Activated naive CD8-positive, alpha-beta T cell treated with anti-CD3 and anti-CD28 coated beads for 36 hours (primary cell): ENCODE results near the gene GUCA2A. TPM values are rescaled to one million over a fixed set of nuclear protein-coding genes. Genes with fewer than 3 reads are reported as not detected.
A peak's percentile ranks its signal among the peaks of the same experiment; 100 is the strongest.

ENCODE experiments used
- DNase-seq: peaks from one replicate; pipeline ENCODE4 v3.0.0; 2021
- H3K27ac Mint-ChIP-seq: one replicate; pipeline ENCODE4 v1.8.0; 2022; ENCODE audit warnings: mild to moderate bottlenecking, moderate library complexity, mixed read lengths
- H3K27me3 Mint-ChIP-seq: one replicate; pipeline ENCODE4 v1.8.0; 2022; ENCODE audit warnings: mild to moderate bottlenecking, mixed read lengths
- H3K36me3 Mint-ChIP-seq: one replicate; pipeline ENCODE4 v1.8.0; 2021; ENCODE audit warnings: mild to moderate bottlenecking, mixed read lengths
- H3K4me1 Mint-ChIP-seq: one replicate; pipeline ENCODE4 v1.8.0; 2021; ENCODE audit warnings: mixed read lengths
- H3K4me3 Mint-ChIP-seq: one replicate; pipeline ENCODE4 v1.8.0; 2022; ENCODE audit warnings: mild to moderate bottlenecking, moderate library complexity, mixed read lengths
- H3K9me3 Mint-ChIP-seq: one replicate; pipeline ENCODE4 v1.8.0; 2022; ENCODE audit warnings: mixed read lengths
- total RNA-seq, 2 experiments: library from RNA; stranded (reverse); gene quantifications; one replicate each; pipeline ENCODE4 v1.2.3, GENCODE V29; 2021

The GUCA2A gene
- total RNA-seq, 2 experiments from 2014 or later = not detected

DNA sequence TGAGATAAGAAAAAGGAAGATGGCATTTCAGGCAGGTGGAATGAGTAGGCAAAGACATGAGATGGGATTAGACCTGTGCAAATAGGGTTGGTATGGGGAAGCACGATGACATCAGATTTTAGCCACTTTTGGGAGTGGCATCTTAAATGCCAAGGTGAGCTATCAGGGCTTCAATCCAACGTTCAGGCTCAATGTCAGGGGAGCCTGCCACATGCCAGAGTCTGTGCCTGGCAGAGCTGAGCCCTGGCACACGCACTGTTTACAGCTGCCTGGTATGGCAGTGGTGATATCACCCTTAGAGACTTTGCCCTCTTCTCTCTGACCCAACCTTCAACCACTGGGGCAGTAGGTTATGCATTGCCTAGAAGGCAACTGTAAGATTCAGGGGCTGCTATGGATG is 12.4 kb downstream of the GUCA2A start:
- Mint-ChIP-seq H3K4me3 (no peak overlapping the region), H3K36me3 (no peaks in the 10 kb centered on the region), H3K4me1 (no peaks in the 10 kb centered on the region), H3K27ac (no peak overlapping the region), H3K9me3 (no peaks in the 10 kb centered on the region), H3K27me3 (peaks cover 5% of the 10 kb centered on the region)
- DNase-seq = no peak

DNA sequence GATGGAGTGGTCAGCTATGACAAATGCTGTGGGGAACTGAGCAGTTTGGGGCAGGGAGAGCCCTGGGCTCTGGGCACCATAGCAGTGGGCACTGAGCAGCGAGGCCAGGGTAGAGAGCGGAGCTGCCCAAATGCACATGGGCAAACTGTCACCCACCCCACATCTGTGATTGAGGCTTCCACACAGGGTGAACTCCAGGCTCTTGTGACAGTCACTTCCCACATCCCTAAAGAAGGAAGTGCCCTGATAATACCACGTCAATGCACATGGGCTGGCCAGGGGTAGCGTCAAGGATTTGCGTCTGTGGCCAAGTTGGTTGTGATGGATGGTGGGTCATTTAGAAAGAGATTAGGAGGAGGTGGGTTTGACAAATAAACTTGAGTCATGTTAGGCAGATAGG is 13.9 kb downstream of the GUCA2A start:
- H3K27me3 Mint-ChIP-seq = peaks cover 5% of the 10 kb centered on the region
- H3K36me3 Mint-ChIP-seq = no peaks in the 10 kb centered on the region
- DNase-seq = no peak
- no peak overlapping the region for H3K27ac Mint-ChIP-seq
- no peaks in the 10 kb centered on the region for H3K9me3 Mint-ChIP-seq
- no peak overlapping the region for H3K4me3 Mint-ChIP-seq
- no peaks in the 10 kb centered on the region for H3K4me1 Mint-ChIP-seq

DNA sequence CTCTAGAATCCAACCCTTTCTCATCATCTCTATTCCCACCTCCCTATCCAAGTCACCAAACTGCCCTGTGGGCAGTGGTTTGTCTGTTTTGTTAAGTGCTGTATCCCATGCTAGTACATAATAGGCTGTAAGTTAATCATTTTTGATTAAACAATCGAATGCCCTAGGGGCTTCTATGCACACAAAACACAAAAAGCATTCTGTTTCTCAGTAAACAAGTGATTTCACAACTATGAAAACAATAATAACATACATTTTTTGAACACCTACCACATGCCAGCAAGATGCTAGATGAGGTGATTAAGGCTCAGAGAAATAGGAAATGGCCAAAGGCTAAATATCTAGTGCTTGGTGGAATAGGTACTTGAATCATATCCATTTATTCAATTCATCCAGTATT is 16.4 kb downstream of the GUCA2A start:
- no peaks in the 10 kb centered on the region for H3K36me3 Mint-ChIP-seq
- H3K27me3 Mint-ChIP-seq = peaks cover 17% of the 10 kb centered on the region
- no peak overlapping the region for H3K4me3 Mint-ChIP-seq
- no peak for DNase-seq
- peaks cover 5% of the 10 kb centered on the region for H3K4me1 Mint-ChIP-seq
- no peaks in the 10 kb centered on the region for H3K9me3 Mint-ChIP-seq
- H3K27ac Mint-ChIP-seq = no peak overlapping the region

DNA sequence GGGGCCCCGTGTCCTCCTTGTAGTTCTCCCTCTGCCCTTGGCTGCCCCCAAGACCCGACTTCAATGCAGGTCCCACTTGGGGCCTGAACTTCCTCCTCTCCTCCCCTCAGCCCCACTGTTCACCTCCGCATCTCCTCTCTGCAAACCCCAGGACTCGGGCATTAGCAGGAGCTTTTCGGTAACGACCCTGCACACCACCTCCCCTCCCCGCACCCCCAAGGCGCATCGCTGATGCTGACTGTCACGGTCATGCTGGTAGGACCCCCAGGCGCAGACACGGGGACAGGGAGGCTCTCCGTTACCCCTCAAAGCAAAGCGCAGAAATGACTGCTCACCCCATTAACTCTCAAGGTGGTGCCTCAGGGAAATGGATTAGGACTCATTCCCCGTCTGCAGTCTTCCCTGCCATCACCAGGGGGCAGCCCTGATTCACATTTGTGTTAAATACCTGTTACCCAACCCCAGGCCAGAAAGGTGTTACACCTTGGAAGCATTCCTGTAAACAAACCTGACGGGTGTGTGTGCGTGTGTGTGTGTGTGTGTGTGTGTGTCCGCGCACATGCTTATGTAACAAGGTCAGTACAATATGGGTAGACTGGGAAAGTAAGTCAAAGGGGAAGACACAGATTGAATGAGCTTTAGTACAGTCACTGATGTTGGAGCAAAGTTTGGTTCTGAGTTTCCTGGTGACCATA is 17.8 kb downstream of the GUCA2A start:
- Mint-ChIP-seq H3K27ac (no peak overlapping the region), H3K4me1 (peaks cover 6% of the 10 kb centered on the region), H3K27me3 (peaks cover 17% of the 10 kb centered on the region), H3K36me3 (no peaks in the 10 kb centered on the region), H3K4me3 (no peak overlapping the region), H3K9me3 (no peaks in the 10 kb centered on the region)
- peak; percentile 67 for DNase-seq

DNA sequence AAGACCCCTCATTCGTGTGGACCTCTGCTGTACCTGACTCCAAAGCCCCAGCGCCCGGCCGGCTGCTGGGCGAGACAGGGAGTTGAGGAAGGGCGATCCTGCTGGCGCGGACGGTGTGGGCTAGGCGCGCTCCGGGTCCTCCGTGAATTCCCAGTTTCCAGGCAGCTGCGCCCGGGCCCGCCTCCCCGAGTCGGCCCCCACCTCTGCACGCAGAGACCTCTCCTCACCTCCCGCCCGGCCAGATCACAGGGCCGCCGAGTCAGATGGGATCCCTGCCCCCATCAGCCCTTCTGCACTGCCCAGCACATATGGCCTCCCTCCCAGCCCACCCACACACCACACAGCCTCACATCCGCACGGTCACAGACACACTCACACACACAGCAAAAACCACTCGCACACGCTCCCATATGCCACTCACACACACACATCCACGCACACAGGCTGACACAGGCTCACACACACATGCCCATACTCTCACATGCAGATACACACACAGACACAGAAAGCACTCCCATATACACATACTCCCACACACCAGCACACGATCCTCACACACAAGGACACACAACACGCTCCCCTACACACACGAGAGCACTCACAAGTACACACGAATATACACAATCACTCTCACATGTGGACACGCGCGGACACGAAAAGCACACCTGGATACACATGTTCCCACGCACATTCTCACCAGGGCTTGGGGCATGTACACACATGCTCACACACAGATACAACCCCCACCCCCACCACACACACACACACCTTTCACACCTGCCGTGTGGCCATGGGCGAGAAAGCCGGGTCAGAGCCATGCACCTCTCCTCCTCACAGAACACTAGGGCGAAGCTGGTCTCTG is 18.6 kb downstream of the GUCA2A start:
- no peaks in the 10 kb centered on the region for H3K9me3 Mint-ChIP-seq
- no peaks in the 10 kb centered on the region for H3K36me3 Mint-ChIP-seq
- H3K4me3 Mint-ChIP-seq = no peak overlapping the region
- peaks cover 17% of the 10 kb centered on the region for H3K27me3 Mint-ChIP-seq
- H3K4me1 Mint-ChIP-seq = peaks cover 6% of the 10 kb centered on the region
- DNase-seq = no peak
- no peak overlapping the region for H3K27ac Mint-ChIP-seq

DNA sequence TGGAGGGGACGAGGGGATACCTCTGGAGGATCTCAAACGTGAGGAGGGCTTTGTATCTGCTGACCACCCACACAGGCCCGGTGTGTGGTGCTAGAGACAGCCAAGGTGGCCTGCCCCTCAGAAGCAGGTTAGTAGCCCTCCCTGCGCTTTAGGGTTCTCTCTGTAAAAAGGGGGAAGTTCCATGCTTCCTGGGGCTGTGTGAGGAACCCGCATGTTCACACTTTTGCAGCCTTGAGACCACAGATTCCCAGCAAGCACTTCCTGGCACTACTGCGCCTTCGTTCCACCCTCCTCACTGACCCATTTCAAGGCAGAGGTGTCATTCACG is 19.2 kb downstream of the GUCA2A start:
- no peaks in the 10 kb centered on the region for H3K9me3 Mint-ChIP-seq
- H3K4me3 Mint-ChIP-seq = no peak overlapping the region
- peaks cover 16% of the 10 kb centered on the region for H3K27me3 Mint-ChIP-seq
- H3K36me3 Mint-ChIP-seq = no peaks in the 10 kb centered on the region
- DNase-seq = no peak
- H3K4me1 Mint-ChIP-seq = peaks cover 6% of the 10 kb centered on the region
- no peak overlapping the region for H3K27ac Mint-ChIP-seq

DNA sequence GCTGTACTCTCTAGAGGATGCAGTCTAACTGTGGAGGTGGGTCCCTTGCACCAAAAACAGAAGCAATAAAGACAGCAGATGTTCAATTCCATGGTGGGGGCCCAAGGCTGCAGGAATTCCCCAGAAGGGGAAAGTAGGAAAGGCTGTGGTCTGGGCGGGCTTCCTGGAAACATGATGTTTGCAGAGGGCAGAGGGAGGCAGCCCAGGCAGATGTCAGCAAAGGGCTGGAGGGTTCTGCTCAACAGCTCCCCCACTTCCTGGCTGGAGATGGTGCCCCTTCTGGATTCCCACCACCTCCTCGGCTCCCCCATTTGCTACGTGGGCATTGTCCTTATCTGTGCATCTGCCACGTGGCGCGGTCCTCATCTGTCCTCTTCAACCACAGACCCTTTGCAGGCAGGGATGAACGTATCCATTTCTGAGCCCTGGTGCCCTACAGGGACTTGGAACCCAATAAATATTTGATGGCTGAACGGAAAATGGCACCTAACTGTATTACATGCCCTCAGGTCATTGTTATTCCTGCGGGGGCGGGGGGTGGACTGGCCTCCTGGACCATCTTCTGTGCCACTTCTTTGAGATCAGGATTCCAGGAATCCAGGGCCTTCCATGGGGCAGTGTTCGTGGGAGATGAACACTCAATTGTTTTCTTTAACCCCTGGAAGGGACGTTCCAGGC is 19.7 kb downstream of the GUCA2A start:
- peaks cover 12% of the 10 kb centered on the region for H3K27me3 Mint-ChIP-seq
- H3K4me1 Mint-ChIP-seq = peaks cover 6% of the 10 kb centered on the region
- no peak overlapping the region for H3K27ac Mint-ChIP-seq
- H3K36me3 Mint-ChIP-seq = no peaks in the 10 kb centered on the region
- H3K9me3 Mint-ChIP-seq = no peaks in the 10 kb centered on the region
- no peak overlapping the region for H3K4me3 Mint-ChIP-seq
- no peak for DNase-seq

DNA sequence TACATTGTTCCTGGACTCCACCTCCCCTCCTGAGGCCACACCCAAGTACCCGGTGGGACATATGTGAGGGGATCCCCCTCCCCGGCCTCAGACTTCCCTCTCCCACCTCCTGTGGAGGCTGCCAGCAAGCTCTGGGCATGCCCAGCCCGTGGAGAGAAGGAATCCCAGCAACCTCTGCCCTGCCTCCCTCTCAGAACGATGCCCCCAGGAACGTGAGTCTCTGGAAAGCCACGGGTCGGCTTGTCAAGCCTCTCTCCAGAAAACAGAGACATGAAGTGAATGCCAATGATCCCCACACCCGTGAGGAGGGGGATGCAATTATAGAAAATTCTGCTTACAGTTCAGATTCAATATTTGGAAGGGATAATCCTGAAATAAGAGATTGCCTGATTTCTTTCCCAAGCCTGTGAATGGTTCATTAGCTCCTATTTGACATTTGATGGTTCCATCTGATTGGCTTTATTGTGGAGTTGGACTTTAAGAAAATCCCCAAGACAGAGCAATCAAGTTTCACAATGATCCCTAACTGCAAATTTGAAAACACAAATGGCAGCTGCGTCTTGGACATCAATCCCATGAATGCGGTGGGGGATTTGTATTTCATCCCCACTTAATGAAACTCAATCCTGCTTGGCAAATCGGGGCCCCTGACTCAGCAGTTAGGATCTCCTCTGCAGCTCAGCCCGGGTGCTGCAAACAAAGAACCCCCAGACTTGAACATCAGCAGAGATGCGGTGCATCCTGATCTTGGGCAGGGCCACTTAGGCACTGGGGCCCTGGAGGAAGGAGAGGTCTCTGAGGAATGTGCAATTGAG is 20.4 kb downstream of the GUCA2A start:
- no peaks in the 10 kb centered on the region for H3K36me3 Mint-ChIP-seq
- H3K27ac Mint-ChIP-seq = no peak overlapping the region
- no peaks in the 10 kb centered on the region for H3K9me3 Mint-ChIP-seq
- H3K4me1 Mint-ChIP-seq = peaks cover 6% of the 10 kb centered on the region
- H3K27me3 Mint-ChIP-seq = peaks cover 12% of the 10 kb centered on the region
- no peak for DNase-seq
- H3K4me3 Mint-ChIP-seq = no peak overlapping the region

DNA sequence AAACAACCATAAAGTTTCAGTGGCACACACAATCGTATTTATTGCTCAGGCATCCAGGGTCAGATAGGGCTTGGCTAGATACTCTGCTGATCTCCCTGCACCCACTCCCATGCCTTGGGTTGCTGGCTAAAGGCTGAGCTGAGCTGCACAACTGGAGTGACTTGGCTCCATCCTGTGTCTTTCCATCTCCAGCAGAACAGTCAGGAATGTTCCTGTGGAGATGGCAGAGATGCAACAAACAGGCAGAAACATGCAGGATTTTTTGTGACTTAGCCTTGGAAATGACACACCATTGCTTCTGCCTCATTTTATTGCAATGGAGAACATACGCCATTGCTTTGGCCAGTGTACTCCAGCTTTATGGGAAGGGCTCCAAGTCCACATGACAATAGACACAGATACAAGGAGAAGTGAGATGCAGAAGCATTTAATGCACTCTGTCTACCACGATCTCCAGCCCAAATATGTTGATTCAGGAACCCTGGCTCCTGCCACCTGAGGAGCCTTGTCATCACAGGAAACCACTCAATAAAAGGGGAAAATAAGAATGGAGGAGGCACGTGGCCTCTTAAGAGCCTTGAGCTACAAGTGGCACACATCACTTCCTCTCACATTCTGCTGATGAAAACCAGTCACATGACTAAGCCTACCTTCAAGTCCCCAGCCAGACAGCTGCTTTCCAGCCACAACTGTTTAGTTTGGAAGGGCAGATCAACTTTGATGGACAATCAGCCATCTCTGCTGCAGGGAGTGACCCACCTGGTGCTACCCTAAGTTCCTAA is 21.5 kb downstream of the GUCA2A start:
- H3K4me3 Mint-ChIP-seq = no peak overlapping the region
- DNase-seq = no peak

DNA sequence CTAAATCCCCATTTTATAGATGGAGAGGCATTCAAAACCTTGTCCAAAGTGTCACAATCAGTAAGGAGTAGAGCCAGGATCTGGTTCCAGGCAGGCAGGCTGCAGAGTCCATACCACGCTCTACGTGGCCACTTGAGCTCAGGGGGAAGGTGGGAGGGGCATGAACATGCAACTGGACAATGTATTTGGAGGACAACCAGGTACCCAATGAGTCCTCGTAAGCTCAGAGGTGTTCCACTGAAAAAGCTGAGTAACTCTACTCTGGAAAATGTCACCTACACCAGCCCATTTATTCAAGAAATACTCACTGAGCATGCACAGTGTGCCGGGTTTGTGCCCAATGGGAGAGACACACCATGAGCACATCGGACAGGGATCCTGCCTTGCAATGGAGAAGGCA is 22.6 kb downstream of the GUCA2A start:
- no peak overlapping the region for H3K27ac Mint-ChIP-seq
- DNase-seq = no peak
- no peaks in the 10 kb centered on the region for H3K9me3 Mint-ChIP-seq
- H3K36me3 Mint-ChIP-seq = no peaks in the 10 kb centered on the region
- no peak overlapping the region for H3K4me3 Mint-ChIP-seq
- H3K27me3 Mint-ChIP-seq = peaks cover 12% of the 10 kb centered on the region
- peaks cover 6% of the 10 kb centered on the region for H3K4me1 Mint-ChIP-seq

More for the DNA sequence above, 21.5 kb downstream of the GUCA2A start:
- no peak overlapping the region for H3K27ac Mint-ChIP-seq
- no peaks in the 10 kb centered on the region for H3K36me3 Mint-ChIP-seq
- no peaks in the 10 kb centered on the region for H3K9me3 Mint-ChIP-seq
- H3K27me3 Mint-ChIP-seq = peaks cover 12% of the 10 kb centered on the region
- H3K4me1 Mint-ChIP-seq = peaks cover 6% of the 10 kb centered on the region

DNA sequence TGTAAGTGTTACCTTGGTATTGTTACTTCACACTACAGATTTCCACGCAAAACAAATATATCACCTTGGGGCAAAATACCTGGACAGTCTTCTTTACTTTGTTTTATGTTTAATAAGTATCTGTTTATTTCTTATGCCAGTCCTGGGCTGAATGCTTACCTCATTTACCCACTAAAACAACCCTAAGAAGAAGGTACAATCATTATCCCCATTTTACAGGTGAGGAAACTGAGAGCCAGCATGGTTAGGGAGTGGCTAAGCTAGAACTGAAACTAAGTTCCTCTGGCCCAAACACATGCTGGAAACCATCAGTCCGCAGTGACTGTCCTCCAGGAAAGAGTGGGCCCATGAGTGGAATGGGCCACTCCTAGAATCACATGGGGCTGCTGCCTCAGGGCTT is 24.4 kb downstream of the GUCA2A start:
- DNase-seq = no peak
- H3K4me3 Mint-ChIP-seq = no peak overlapping the region
- H3K27ac Mint-ChIP-seq = no peak overlapping the region
- peaks cover 6% of the 10 kb centered on the region for H3K4me1 Mint-ChIP-seq
- peaks cover 8% of the 10 kb centered on the region for H3K27me3 Mint-ChIP-seq
- H3K36me3 Mint-ChIP-seq = no peaks in the 10 kb centered on the region
- no peaks in the 10 kb centered on the region for H3K9me3 Mint-ChIP-seq

DNA sequence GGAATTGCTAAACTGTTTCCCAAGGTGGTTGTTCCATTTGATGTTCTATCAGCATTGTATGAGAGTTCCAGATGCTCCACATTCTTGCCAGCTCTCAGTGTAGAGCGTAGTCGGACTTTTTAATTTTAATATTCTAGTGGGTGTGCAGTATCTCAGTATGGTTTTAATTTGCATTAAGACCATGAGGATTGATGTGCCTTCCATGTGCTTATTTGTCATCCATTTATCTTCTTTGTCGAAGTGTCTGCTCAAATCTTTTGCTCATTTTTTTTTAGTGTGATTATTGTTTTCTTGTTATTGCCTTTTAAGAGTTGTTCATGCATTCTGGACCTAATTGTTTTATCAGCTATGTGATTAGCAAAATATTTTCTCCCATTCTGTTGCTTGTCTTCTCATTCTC is 25.1 kb downstream of the GUCA2A start:
- Mint-ChIP-seq H3K27ac (no peak overlapping the region), H3K27me3 (peaks cover 2% of the 10 kb centered on the region), H3K9me3 (no peaks in the 10 kb centered on the region), H3K4me1 (peaks cover 6% of the 10 kb centered on the region), H3K4me3 (no peak overlapping the region), H3K36me3 (no peaks in the 10 kb centered on the region)
- no peak for DNase-seq

DNA sequence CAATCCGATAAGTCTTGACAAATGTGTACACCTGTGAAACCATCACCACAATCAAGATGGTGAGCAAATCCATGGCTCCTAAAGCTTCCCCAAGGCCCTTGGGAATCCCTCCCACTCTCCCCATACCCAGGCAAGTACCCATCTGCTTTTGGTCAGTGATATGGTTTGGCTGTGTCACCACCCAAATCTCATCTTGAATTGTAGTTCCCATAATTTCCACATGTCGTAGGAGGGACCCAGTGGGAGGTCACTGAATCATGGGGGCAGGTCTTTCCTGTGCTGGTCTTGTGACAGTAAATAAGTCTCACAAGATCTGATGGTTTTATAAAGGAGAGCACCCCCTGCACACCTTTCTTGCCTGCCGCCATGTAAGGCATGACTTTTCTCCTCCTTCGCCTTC is 26.0 kb downstream of the GUCA2A start:
- H3K27ac Mint-ChIP-seq = no peak overlapping the region
- no peak overlapping the region for H3K4me3 Mint-ChIP-seq
- H3K27me3 Mint-ChIP-seq = no peaks in the 10 kb centered on the region
- H3K4me1 Mint-ChIP-seq = peaks cover 5% of the 10 kb centered on the region
- no peak for DNase-seq
- H3K36me3 Mint-ChIP-seq = no peaks in the 10 kb centered on the region
- H3K9me3 Mint-ChIP-seq = no peaks in the 10 kb centered on the region

DNA sequence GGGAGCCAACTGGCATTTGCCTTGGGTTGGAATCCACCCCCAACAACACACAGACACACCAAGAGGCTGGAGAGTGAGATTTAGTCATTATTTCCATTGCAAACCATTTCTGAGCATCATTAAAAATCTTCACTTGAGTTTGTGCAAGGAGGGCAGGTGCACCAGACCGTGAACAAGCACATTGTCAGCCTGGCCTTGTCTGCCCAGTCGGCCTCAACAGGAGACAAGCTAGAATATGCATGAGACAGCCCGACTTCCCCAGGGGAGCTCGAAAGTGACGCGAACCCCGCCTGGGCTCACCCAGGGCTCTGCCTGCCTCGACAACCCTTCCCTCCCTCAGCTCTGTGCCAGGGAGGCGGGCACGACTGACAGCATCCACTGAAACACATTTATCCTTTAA is 26.8 kb downstream of the GUCA2A start:
- Mint-ChIP-seq H3K27ac (no peak overlapping the region), H3K36me3 (no peaks in the 10 kb centered on the region), H3K27me3 (no peaks in the 10 kb centered on the region), H3K4me3 (no peak overlapping the region), H3K4me1 (no peaks in the 10 kb centered on the region), H3K9me3 (no peaks in the 10 kb centered on the region)
- no peak for DNase-seq
